MCF 10A (cell line): Measurements from ENCODE around the gene PTPRE. TPM values are rescaled to one million over a fixed set of nuclear protein-coding genes. Genes with fewer than 3 reads are reported as not detected.

Source experiments
- BruUV-seq: library from RNA; stranded (reverse); fragments of 400-500 nt; replicated peaks from 2 replicates; lab custom pipeline; 2021; lab: Mats Ljungman, UMichigan
- CTCF ChIA-PET: fragments of 300-600 bp; sonication (Branson Sonifier 250); formaldehyde crosslinking; extraction: SDS; loops from one replicate; lab custom pipeline; 2021; ENCODE audit warnings: antibody characterized with exemption, inconsistent platforms; lab: Yijun Ruan, JAX
- POLR2A ChIA-PET: fragments of 300-600, 350-650 bp; sonication (Branson Sonifier 250); formaldehyde crosslinking; extraction: SDS; loops from one replicate; lab custom pipeline; 2020; ENCODE audit warnings: antibody characterized with exemption, inconsistent platforms; lab: Yijun Ruan, JAX
- DNase-seq: peaks from one replicate; pipeline ENCODE4 v3.0.0-alpha.2; 2018; ENCODE audit not compliant: unreplicated experiment
- H3K27ac Mint-ChIP-seq: one replicate; pipeline ENCODE4 v1.8.0; 2022; ENCODE audit warnings: mild to moderate bottlenecking, low read depth, mixed read lengths; ENCODE audit not compliant: unreplicated experiment
- H3K27me3 Mint-ChIP-seq: one replicate; pipeline ENCODE4 v1.8.0; 2022; ENCODE audit warnings: mixed read lengths; ENCODE audit not compliant: insufficient read depth, unreplicated experiment
- H3K36me3 Mint-ChIP-seq: one replicate; pipeline ENCODE4 v1.8.0; 2022; ENCODE audit warnings: mild to moderate bottlenecking, moderate library complexity, mixed read lengths; ENCODE audit not compliant: insufficient read depth, unreplicated experiment
- H3K4me1 Mint-ChIP-seq: one replicate; pipeline ENCODE4 v1.8.0; 2022; ENCODE audit warnings: mixed read lengths; ENCODE audit not compliant: insufficient read depth, unreplicated experiment
- H3K4me3 Mint-ChIP-seq: one replicate; pipeline ENCODE4 v1.8.0; 2022; ENCODE audit warnings: mild to moderate bottlenecking, moderate library complexity, mixed read lengths; ENCODE audit not compliant: unreplicated experiment
- H3K9me3 Mint-ChIP-seq: one replicate; pipeline ENCODE4 v1.8.0; 2022; ENCODE audit warnings: mixed read lengths; ENCODE audit not compliant: unreplicated experiment
- intact Hi-C: fragments of 100-400 bp; cut with micrococcal nuclease; formaldehyde crosslinking; loops from 2 replicates; pipeline ENCODE4 v1.14.1; 2022
- total RNA-seq: library from RNA; stranded (reverse); gene quantifications from 2 replicates; pipeline ENCODE4 v1.2.3, GENCODE V29; 2022
- TF ChIP-seq, protein P1 (sequence below): fragments of 200-600 bp; IDR thresholded peaks from one replicate; pipeline ENCODE4 v1.8.0; 2022; ENCODE audit warnings: antibody characterized with exemption, mild to moderate bottlenecking; ENCODE audit not compliant: unreplicated experiment

The PTPRE gene
- total RNA-seq, 1 experiment from 2014 or later, result 34.6 TPM

- CTCF ChIA-PET, result interaction anchor here (0.6 to 4.3 kb wide), 2 partner anchors 50 to 125 kb away, joined by 4 to 23 read pairs; no protein-coding TSS in a partner anchor
- DNase-seq, result no peak
- H3K27ac Mint-ChIP-seq, result peak overlapping the region; percentile 73
- peaks cover 23% of the 10 kb centered on the region for H3K4me1 Mint-ChIP-seq
- H3K36me3 Mint-ChIP-seq, result no peaks in the 10 kb centered on the region
- H3K27me3 Mint-ChIP-seq, result no peaks in the 10 kb centered on the region
- H3K9me3 Mint-ChIP-seq, result no peaks in the 10 kb centered on the region
- no peak overlapping the region for H3K4me3 Mint-ChIP-seq
- intact Hi-C loops, result no loop called here
- TF ChIP-seq, protein P1, sequence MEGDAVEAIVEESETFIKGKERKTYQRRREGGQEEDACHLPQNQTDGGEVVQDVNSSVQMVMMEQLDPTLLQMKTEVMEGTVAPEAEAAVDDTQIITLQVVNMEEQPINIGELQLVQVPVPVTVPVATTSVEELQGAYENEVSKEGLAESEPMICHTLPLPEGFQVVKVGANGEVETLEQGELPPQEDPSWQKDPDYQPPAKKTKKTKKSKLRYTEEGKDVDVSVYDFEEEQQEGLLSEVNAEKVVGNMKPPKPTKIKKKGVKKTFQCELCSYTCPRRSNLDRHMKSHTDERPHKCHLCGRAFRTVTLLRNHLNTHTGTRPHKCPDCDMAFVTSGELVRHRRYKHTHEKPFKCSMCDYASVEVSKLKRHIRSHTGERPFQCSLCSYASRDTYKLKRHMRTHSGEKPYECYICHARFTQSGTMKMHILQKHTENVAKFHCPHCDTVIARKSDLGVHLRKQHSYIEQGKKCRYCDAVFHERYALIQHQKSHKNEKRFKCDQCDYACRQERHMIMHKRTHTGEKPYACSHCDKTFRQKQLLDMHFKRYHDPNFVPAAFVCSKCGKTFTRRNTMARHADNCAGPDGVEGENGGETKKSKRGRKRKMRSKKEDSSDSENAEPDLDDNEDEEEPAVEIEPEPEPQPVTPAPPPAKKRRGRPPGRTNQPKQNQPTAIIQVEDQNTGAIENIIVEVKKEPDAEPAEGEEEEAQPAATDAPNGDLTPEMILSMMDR, result no peak
- BruUV-seq, result no TSS peak
- POLR2A ChIA-PET, result no interaction called here
These were observed 20.4 kb upstream of the PTPRE start for GRCh38 chr10:127886371-127887051.

- intact Hi-C loops, result no loop called here
- peak overlapping the region; percentile 89 for H3K27ac Mint-ChIP-seq
These were observed 19.1 kb upstream of the PTPRE start for GRCh38 chr10:127887541-127888415.

DNA sequence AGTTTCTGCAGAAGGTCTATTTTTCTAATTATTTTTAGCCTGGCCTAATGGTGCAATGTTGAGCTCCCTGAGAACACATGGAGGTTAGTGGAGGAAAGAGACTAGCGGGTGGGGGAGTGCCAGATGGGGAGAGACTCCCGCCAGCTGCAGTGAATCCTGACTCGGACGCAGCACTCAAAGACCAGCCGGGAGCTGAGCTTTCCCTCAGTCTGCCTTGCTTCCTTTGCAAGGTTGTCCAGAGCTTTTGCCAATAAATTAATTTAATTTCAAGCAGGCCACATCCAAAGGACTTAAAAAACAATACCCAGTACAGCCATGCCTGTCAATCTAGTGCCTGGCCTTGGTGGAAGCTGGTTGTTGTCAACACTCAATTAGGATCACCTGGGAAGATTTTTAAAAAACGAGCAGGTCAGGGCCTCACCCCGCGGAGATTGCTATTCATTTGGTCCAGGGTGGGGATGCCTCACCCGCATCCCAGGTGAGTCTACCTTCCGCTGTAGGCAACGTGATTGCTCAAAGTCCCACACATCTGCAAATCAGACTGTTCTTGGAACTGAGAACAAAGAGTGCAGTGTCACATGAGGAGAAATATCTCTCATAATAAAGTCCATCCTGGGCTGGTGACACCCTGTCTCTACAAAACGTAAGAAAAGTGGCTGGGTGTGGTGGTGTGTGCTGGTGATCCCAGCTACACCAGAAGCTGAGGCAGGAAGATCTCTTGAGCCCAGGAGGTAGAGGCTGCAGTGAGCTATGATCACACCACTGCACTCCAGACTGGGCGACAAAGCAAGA, 18.2 kb upstream of the PTPRE start:
- POLR2A ChIA-PET, result interaction anchor here (0.9 kb wide), 1 partner anchor 125 kb away, joined by 3 read pairs; no protein-coding TSS in a partner anchor
- no peaks in the 10 kb centered on the region for H3K36me3 Mint-ChIP-seq
- no peak for DNase-seq
- peak overlapping the region; percentile 89 for H3K27ac Mint-ChIP-seq
- intact Hi-C loops, result no loop called here
- H3K4me3 Mint-ChIP-seq, result no peak overlapping the region
- H3K4me1 Mint-ChIP-seq, result peaks cover 15% of the 10 kb centered on the region
- TF ChIP-seq, protein P1, result no peak
- no TSS peak for BruUV-seq
- CTCF ChIA-PET, result interaction anchor here (0.7 to 4.3 kb wide), 6 partner anchors 9 to 188 kb away, joined by 3 to 23 read pairs (median 4); no protein-coding TSS in a partner anchor
- H3K27me3 Mint-ChIP-seq, result no peaks in the 10 kb centered on the region
- no peaks in the 10 kb centered on the region for H3K9me3 Mint-ChIP-seq

More at GRCh38 chr10:127887541-127888415, 19.1 kb upstream of the PTPRE start:
- TF ChIP-seq, protein P1, result no peak
- POLR2A ChIA-PET, result interaction anchor here (0.9 kb wide), 1 partner anchor 126 kb away, joined by 3 read pairs; no protein-coding TSS in a partner anchor
- Mint-ChIP-seq H3K4me3 (no peak overlapping the region), H3K27me3 (no peaks in the 10 kb centered on the region), H3K4me1 (peaks cover 18% of the 10 kb centered on the region), H3K9me3 (no peaks in the 10 kb centered on the region), H3K36me3 (no peaks in the 10 kb centered on the region)
- CTCF ChIA-PET, result interaction anchor here (0.6 to 4.3 kb wide), 4 partner anchors 11 to 124 kb away, joined by 4 to 23 read pairs (median 4); no protein-coding TSS in a partner anchor
- BruUV-seq, result no TSS peak
- DNase-seq, result no peak
